K562 (cell line): ENCODE results near the gene PRC1. TPM values are rescaled to one million over a fixed set of nuclear protein-coding genes. Genes with fewer than 3 reads are reported as not detected.

Experiments
- CEBPG ChIP-seq, 3 experiments: fragments of 200-800 bp in 1 of 3; sonication (Bioruptor generic) in 1 of 3; sonication (generic) in 1 of 3; formaldehyde crosslinking in 1 of 3; IDR thresholded peaks in 2 of 3; conservative IDR thresholded peaks in 1 of 3; 2 replicates each; pipeline versions ENCODE4 v1.6.1 to v1.8.0; 2016 to 2022; ENCODE audit warnings: missing compliant biosample characterization in 2 of 3, missing genetic modification characterization in 2 of 3, mild to moderate bottlenecking in 1 of 3, missing genetic modification reagents in 1 of 3
- CHD2 ChIP-seq: IDR thresholded peaks from 2 replicates; pipeline ENCODE4 v1.6.1; 2011; ENCODE audit warnings: low read depth, low read length
- COPS2 ChIP-seq: fragments of 450-650 bp; conservative IDR thresholded peaks from 2 replicates; pipeline ENCODE4 v1.6.1; 2016; ENCODE audit warnings: mild to moderate bottlenecking, moderate library complexity
- FOXJ3 ChIP-seq: sonication (generic); formaldehyde crosslinking; IDR thresholded peaks from 2 replicates; pipeline ENCODE4 v1.4.0; 2020; ENCODE audit warnings: mild to moderate bottlenecking, missing genetic modification reagents
- FOXK1 ChIP-seq: sonication (generic); formaldehyde crosslinking; IDR thresholded peaks from 2 replicates; pipeline ENCODE4 v1.8.0; 2022; ENCODE audit warnings: missing genetic modification reagents, mild to moderate bottlenecking, borderline replicate concordance
- HLTF ChIP-seq: fragments of 450-650 bp; IDR thresholded peaks from 2 replicates; pipeline ENCODE4 v1.6.1; 2016
- MAZ ChIP-seq, 2 experiments: fragments of 450-650 bp in 1 of 2; sonication (generic) in 1 of 2; formaldehyde crosslinking; IDR thresholded peaks in 1 of 2; conservative IDR thresholded peaks in 1 of 2; 2 replicates each; pipeline versions ENCODE4 v1.4.0 to v1.5.0; 2020; ENCODE audit warnings: mild to moderate bottlenecking in 1 of 2, missing genetic modification reagents in 1 of 2
- NBN ChIP-seq: fragments of 450-650 bp; IDR thresholded peaks from 2 replicates; pipeline ENCODE4 v1.6.1; 2016; ENCODE audit warnings: low read depth, mild to moderate bottlenecking
- PHTF2 ChIP-seq: fragments of 250-450 bp; sonication (Bioruptor Pico); IDR thresholded peaks from 2 replicates; pipeline ENCODE4 v1.5.0; 2021; ENCODE audit warnings: mild to moderate bottlenecking
- SRSF3 ChIP-seq: fragments of 200-400 bp; formaldehyde crosslinking; IDR thresholded peaks from 2 replicates; pipeline ENCODE4 v1.6.1; 2016; ENCODE audit warnings: mild to moderate bottlenecking, low read length, moderate library complexity; ENCODE audit not compliant: insufficient read depth
- TAF7 ChIP-seq: fragments of 450-650 bp; IDR thresholded peaks from 2 replicates; pipeline ENCODE4 v1.6.1; 2016; ENCODE audit warnings: missing genetic modification characterization, missing compliant biosample characterization
- TFAM ChIP-seq: fragments of 250-450 bp; sonication (Bioruptor Pico); conservative IDR thresholded peaks from 2 replicates; pipeline ENCODE4 v1.5.0; 2021; ENCODE audit warnings: mild to moderate bottlenecking, moderate library complexity
- TOE1 ChIP-seq, 2 experiments: fragments of 450-650 bp in 1 of 2; sonication (generic) in 1 of 2; formaldehyde crosslinking in 1 of 2; IDR thresholded peaks; 2 replicates each; pipeline versions ENCODE4 v1.7.1 to v1.8.0; 2016 to 2022; ENCODE audit warnings: borderline replicate concordance in 2 of 2, mild to moderate bottlenecking in 2 of 2, antibody characterized with exemption in 1 of 2, inconsistent platforms in 1 of 2, low read depth in 1 of 2, missing genetic modification reagents in 1 of 2, moderate library complexity in 1 of 2
- ZNF23 ChIP-seq: fragments of 250-450 bp; sonication (Bioruptor Pico); IDR thresholded peaks from 2 replicates; pipeline ENCODE4 v1.4.0; 2020; ENCODE audit warnings: mild to moderate bottlenecking
- ZNF324 ChIP-seq: fragments of 250-450 bp; sonication (Bioruptor Pico); IDR thresholded peaks from 2 replicates; pipeline ENCODE4 v1.4.0; 2020; ENCODE audit warnings: mild to moderate bottlenecking
- ZNF551 ChIP-seq: fragments of 250-450 bp; sonication (Bioruptor Pico); IDR thresholded peaks from 2 replicates; pipeline ENCODE4 v1.5.0; 2021; ENCODE audit warnings: mild to moderate bottlenecking, moderate library complexity
- polyA plus RNA-seq, 8 experiments: library from polyadenylated mRNA; depleted of rRNA in 4 of 8; stranded (reverse) in 5 of 8; unstranded in 3 of 8; fragments of >200 nt; fragmentation: Nextera tagmentation in 2 of 8; fragmentation: Illumina TruSeq in 1 of 8; extraction: Ambion mirVana in 2 of 8; extraction: Trizol in 1 of 8; gene quantifications; 2 replicates each; pipeline versions ENCODE4 v1.2.1 to v1.2.3, GENCODE V29; 2011 to 2014; ENCODE audit warnings: inconsistent platforms in 1 of 8, missing spikeins in 1 of 8
- total RNA-seq, 7 experiments: library from RNA; depleted of rRNA in 6 of 7; stranded (reverse); fragments of >200 nt in 6 of 7; fragmentation: Illumina TruSeq in 2 of 7; extraction: Trizol in 2 of 7; gene quantifications; 2 replicates each; pipeline versions ENCODE4 v1.2.1 to v1.2.3, GENCODE V29; 2011 to 2021; ENCODE audit warnings: low replicate concordance in 1 of 7
- TF ChIP-seq, protein P1 (sequence below): fragments of 250-450 bp; sonication (Bioruptor Pico); IDR thresholded peaks from 2 replicates; pipeline ENCODE4 v1.4.0; 2020; ENCODE audit warnings: borderline replicate concordance
- TF ChIP-seq, protein P2 (sequence below): sonication (generic); formaldehyde crosslinking; IDR thresholded peaks from 2 replicates; pipeline ENCODE4 v1.8.0; 2022; ENCODE audit warnings: mild to moderate bottlenecking, missing genetic modification reagents
- TF ChIP-seq, protein P3 (sequence below), 2 experiments: fragments of 450-650 bp in 1 of 2; sonication (generic) in 1 of 2; formaldehyde crosslinking in 1 of 2; IDR thresholded peaks in 1 of 2; conservative IDR thresholded peaks in 1 of 2; 2 replicates each; pipeline versions ENCODE4 v1.6.1 to v1.8.1; 2016 to 2023; ENCODE audit warnings: mild to moderate bottlenecking in 2 of 2, moderate library complexity in 2 of 2, inconsistent platforms in 1 of 2, missing genetic modification reagents in 1 of 2
- TF ChIP-seq, protein P4 (sequence below): fragments of 200-800 bp; sonication (Bioruptor generic); IDR thresholded peaks from 2 replicates; pipeline ENCODE4 v1.6.1; 2017; ENCODE audit warnings: missing genetic modification characterization, missing compliant biosample characterization

The PRC1 gene
- total and polyA plus RNA-seq, 9 of the 15 experiments (the other 6 are each of a cell fraction or from before 2014, with no cell fraction given) = 156 to 391 (median 240) TPM

DNA sequence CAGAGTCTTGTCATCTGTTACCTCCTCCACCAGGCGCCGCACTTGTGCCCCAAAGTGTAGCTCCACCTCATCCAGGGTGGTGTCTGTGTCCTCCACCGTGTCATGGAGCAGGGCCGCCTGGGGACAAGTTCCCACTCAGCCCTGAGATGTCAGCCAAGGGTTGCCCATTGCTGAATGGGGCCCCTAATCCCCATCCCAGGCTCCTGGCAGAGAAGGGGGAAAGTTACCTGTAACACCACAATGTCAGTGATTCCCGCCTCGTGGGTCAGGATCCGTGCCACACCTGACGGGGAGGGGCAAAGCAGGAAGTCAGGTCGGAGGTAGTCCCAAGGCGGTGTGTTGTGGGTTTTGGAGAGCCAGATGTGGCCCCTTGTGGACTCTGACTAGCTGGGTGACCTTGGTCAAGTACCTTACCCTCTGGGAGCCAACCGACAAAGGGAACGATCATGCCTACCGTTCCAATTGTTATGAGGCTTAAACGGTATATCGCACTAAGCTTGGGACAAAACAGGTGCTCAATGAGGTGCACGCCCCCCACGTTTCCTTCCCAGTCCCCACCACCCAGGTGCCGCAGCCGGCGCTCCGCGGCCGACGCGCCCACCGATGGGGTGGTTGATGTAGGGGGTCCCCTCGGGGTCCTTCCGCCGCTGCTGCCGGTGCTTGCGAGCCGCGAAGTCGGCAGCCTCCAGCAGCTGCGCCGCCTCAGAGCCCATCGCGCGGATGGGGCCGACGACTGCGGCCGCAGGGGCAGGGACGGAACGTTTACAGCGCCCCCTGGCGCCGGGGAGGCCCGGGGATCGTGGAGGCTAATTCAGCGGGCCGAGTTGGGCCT, 62.3 kb downstream of the PRC1 start, which contains the start of gene HDDC3 (continued):
- TF ChIP-seq, protein P1, sequence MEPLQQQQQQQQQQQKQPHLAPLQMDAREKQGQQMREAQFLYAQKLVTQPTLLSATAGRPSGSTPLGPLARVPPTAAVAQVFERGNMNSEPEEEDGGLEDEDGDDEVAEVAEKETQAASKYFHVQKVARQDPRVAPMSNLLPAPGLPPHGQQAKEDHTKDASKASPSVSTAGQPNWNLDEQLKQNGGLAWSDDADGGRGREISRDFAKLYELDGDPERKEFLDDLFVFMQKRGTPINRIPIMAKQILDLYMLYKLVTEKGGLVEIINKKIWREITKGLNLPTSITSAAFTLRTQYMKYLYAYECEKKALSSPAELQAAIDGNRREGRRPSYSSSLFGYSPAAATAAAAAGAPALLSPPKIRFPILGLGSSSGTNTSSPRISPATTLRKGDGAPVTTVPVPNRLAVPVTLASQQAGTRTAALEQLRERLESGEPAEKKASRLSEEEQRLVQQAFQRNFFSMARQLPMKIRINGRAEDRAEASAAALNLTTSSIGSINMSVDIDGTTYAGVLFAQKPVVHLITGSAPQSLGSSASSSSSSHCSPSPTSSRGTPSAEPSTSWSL (CRISPR knock-in tag) = no peak
- 0 out of 2 replicates have a peak, but pooled peaks have one; percentile 26 for TF ChIP-seq ZNF23
- peak; percentile 29; the same call in 1 of the 2 replicates for TF ChIP-seq TOE1 (IDR thresholded peaks at IDR 0.05; ENCODE audit: borderline replicate concordance)
- TF ChIP-seq TOE1 (CRISPR knock-in tag; IDR thresholded peaks at IDR 0.05; ENCODE audit: borderline replicate concordance, low read depth) = no peak; the same call in 1 of the 2 replicates
- peak; percentile 49; the same call in 1 of the 2 replicates for TF ChIP-seq HLTF
- TF ChIP-seq, protein P2, sequence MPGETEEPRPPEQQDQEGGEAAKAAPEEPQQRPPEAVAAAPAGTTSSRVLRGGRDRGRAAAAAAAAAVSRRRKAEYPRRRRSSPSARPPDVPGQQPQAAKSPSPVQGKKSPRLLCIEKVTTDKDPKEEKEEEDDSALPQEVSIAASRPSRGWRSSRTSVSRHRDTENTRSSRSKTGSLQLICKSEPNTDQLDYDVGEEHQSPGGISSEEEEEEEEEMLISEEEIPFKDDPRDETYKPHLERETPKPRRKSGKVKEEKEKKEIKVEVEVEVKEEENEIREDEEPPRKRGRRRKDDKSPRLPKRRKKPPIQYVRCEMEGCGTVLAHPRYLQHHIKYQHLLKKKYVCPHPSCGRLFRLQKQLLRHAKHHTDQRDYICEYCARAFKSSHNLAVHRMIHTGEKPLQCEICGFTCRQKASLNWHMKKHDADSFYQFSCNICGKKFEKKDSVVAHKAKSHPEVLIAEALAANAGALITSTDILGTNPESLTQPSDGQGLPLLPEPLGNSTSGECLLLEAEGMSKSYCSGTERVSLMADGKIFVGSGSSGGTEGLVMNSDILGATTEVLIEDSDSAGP = no peak; the same call in 1 of the 2 replicates
- peak; percentile 50; the same call in 1 of the 2 replicates for TF ChIP-seq TAF7
- no peak; the same call in 1 of the 2 replicates for TF ChIP-seq CHD2
- TF ChIP-seq TFAM (CRISPR knock-in tag) = no peak
- TF ChIP-seq MAZ (CRISPR knock-in tag; conservative IDR thresholded peaks at IDR 0.05 in 1 of 2, IDR thresholded peaks at IDR 0.05 in 1 of 2) = peak in 1 of 2 experiments; percentile 84; a peak in 3 of 4 replicates
- TF ChIP-seq SRSF3 = no peak
- TF ChIP-seq COPS2 = no peak
- TF ChIP-seq ZNF551 (CRISPR knock-in tag) = no peak
- TF ChIP-seq FOXJ3 = no peak
- peak; percentile 15; the same call in 1 of the 2 replicates for TF ChIP-seq NBN
- TF ChIP-seq ZNF324 (CRISPR knock-in tag) = 0 out of 2 replicates have a peak, but pooled peaks have one; percentile 43
- TF ChIP-seq, protein P3, sequence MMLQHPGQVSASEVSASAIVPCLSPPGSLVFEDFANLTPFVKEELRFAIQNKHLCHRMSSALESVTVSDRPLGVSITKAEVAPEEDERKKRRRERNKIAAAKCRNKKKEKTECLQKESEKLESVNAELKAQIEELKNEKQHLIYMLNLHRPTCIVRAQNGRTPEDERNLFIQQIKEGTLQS (IDR thresholded peaks at IDR 0.05) = no peak
- TF ChIP-seq, protein P3 (CRISPR knock-in tag; conservative IDR thresholded peaks at IDR 0.05) = no peak; the same call in 1 of the 2 replicates
- no peak for TF ChIP-seq FOXK1
- TF ChIP-seq CEBPG (CRISPR knock-in tag; IDR thresholded peaks at IDR 0.05) = no peak; the same call in 1 of the 2 replicates
- TF ChIP-seq CEBPG (tag; conservative IDR thresholded peaks at IDR 0.05 in 1 of 2, IDR thresholded peaks at IDR 0.05 in 1 of 2) = no peak
- TF ChIP-seq, protein P4, sequence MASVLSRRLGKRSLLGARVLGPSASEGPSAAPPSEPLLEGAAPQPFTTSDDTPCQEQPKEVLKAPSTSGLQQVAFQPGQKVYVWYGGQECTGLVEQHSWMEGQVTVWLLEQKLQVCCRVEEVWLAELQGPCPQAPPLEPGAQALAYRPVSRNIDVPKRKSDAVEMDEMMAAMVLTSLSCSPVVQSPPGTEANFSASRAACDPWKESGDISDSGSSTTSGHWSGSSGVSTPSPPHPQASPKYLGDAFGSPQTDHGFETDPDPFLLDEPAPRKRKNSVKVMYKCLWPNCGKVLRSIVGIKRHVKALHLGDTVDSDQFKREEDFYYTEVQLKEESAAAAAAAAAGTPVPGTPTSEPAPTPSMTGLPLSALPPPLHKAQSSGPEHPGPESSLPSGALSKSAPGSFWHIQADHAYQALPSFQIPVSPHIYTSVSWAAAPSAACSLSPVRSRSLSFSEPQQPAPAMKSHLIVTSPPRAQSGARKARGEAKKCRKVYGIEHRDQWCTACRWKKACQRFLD (CRISPR knock-in tag) = no peak
- no peak for TF ChIP-seq PHTF2
